Smooth muscle cell (in vitro differentiated cells): ENCODE measurements around the gene MEI4. TPM values are rescaled to one million over a fixed set of nuclear protein-coding genes. Genes with fewer than 3 reads are reported as not detected.

ENCODE experiments used
- DNase-seq: peaks from one replicate; lab custom pipeline; 2025; ENCODE audit not compliant: unreplicated experiment; lab: John Stamatoyannopoulos, UW
- H2AFZ ChIP-seq: fragments of 200-600 bp; sonication (generic); 2 replicates; pipeline ENCODE4 v1.6.0; 2016; ENCODE audit warnings: antibody characterized with exemption, low read depth, mild to moderate bottlenecking
- H3F3A ChIP-seq: fragments of 200-600 bp; sonication (generic); 2 replicates; pipeline ENCODE4 v1.6.0; 2017; ENCODE audit warnings: antibody characterized with exemption, low read depth
- H3K27ac ChIP-seq: fragments of 200-600 bp; sonication (generic); 2 replicates; pipeline ENCODE4 v1.5.1; 2016; ENCODE audit warnings: low read depth, mild to moderate bottlenecking
- H3K27me3 ChIP-seq: fragments of 200-600 bp; sonication (generic); 2 replicates; pipeline ENCODE4 v1.6.1; 2016; ENCODE audit warnings: low read depth, mild to moderate bottlenecking
- H3K36me3 ChIP-seq: fragments of 200-600 bp; sonication (generic); 2 replicates; pipeline ENCODE4 v1.5.1; 2016; ENCODE audit warnings: low read depth
- H3K4me1 ChIP-seq: fragments of 200-600 bp; sonication (generic); 2 replicates; pipeline ENCODE4 v1.5.1; 2016; ENCODE audit warnings: low read depth
- H3K4me2 ChIP-seq: fragments of 200-600 bp; sonication (generic); 2 replicates; pipeline ENCODE4 v1.6.0; 2016; ENCODE audit warnings: mild to moderate bottlenecking
- H3K4me3 ChIP-seq: fragments of 200-600 bp; sonication (generic); 2 replicates; pipeline ENCODE4 v1.5.1; 2016; ENCODE audit warnings: mild to moderate bottlenecking
- H3K79me2 ChIP-seq: fragments of 200-600 bp; sonication (generic); 2 replicates; pipeline ENCODE4 v1.6.0; 2016; ENCODE audit warnings: low read depth, mild to moderate bottlenecking
- H3K9ac ChIP-seq: fragments of 200-600 bp; sonication (generic); 2 replicates; pipeline ENCODE4 v1.6.0; 2016; ENCODE audit warnings: low read depth
- H3K9me3 ChIP-seq: fragments of 200-600 bp; sonication (generic); replicated peaks from 2 replicates; pipeline ENCODE4 v1.5.1; 2016; ENCODE audit warnings: low read depth
- H4K20me1 ChIP-seq: fragments of 200-600 bp; sonication (generic); 2 replicates; pipeline ENCODE4 v1.6.0; 2016; ENCODE audit warnings: low read depth
- WGBS: methylation state at CpG from one replicate; pipeline ENCODE4 v1.1.7; 2016; ENCODE audit warnings: low lambda C conversion rate; 5-methylcytosine and 5-hydroxymethylcytosine counted together
- polyA plus RNA-seq: library from polyadenylated mRNA; unstranded; fragments of >200 nt; fragmentation: Nextera tagmentation; extraction: Ambion mirVana; gene quantifications from 2 replicates; pipeline ENCODE4 v1.2.1, GENCODE V29; 2016
- total RNA-seq: library from RNA; depleted of rRNA; stranded (reverse); fragments of >200 nt; gene quantifications from 2 replicates; pipeline ENCODE4 v1.2.3, GENCODE V29; 2014
- TF ChIP-seq, protein P1 (sequence below): fragments of 200-600 bp; sonication (generic); IDR thresholded peaks from 2 replicates; pipeline ENCODE4 v1.5.1; 2017; ENCODE audit warnings: borderline replicate concordance, mild to moderate bottlenecking, antibody characterized with exemption; ENCODE audit not compliant: insufficient read depth, poor library complexity, severe bottlenecking

MEI4 gene
- total and polyA plus RNA-seq, 2 experiments from 2014 or later, result 0.27 TPM; not detected in 1

DNA sequence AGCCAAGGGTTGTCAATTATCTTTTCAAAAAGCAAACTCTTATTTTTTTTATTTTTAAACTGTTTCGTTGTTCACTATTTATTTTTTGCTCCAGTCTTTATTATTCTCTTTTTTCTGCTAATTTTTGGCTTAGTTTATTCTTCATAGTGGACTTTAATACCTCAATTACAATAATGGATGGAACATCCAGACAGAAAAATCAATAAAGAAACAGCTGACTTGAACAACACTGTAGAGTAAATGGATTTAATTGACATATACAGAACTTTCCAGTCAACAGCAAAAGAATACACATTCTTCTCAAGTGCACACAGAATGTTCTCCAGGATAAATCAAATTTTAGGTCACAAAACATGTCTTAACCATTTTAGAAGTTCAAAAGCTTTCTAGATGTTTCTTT, 111.5 kb downstream of the MEI4 start:
- H3K9ac ChIP-seq, result no peak overlapping the region
- TF ChIP-seq, protein P1, sequence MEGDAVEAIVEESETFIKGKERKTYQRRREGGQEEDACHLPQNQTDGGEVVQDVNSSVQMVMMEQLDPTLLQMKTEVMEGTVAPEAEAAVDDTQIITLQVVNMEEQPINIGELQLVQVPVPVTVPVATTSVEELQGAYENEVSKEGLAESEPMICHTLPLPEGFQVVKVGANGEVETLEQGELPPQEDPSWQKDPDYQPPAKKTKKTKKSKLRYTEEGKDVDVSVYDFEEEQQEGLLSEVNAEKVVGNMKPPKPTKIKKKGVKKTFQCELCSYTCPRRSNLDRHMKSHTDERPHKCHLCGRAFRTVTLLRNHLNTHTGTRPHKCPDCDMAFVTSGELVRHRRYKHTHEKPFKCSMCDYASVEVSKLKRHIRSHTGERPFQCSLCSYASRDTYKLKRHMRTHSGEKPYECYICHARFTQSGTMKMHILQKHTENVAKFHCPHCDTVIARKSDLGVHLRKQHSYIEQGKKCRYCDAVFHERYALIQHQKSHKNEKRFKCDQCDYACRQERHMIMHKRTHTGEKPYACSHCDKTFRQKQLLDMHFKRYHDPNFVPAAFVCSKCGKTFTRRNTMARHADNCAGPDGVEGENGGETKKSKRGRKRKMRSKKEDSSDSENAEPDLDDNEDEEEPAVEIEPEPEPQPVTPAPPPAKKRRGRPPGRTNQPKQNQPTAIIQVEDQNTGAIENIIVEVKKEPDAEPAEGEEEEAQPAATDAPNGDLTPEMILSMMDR, result no peak
- no peaks in the 10 kb centered on the region for H3K4me1 ChIP-seq
- WGBS, result 94% methylated on average over 1 of the region's 1 CpG
- H4K20me1 ChIP-seq, result no peaks in the 10 kb centered on the region
- H3F3A ChIP-seq, result no peaks in the 10 kb centered on the region
- no peaks in the 10 kb centered on the region for H3K36me3 ChIP-seq
- H3K79me2 ChIP-seq, result no peaks in the 10 kb centered on the region
- no peak overlapping the region for H2AFZ ChIP-seq
- no peaks in the 10 kb centered on the region for H3K9me3 ChIP-seq
- no peak overlapping the region for H3K4me2 ChIP-seq
- H3K27ac ChIP-seq, result no peak overlapping the region
- H3K27me3 ChIP-seq, result no peaks in the 10 kb centered on the region
- DNase-seq, result no peak
- H3K4me3 ChIP-seq, result no peak overlapping the region

DNA sequence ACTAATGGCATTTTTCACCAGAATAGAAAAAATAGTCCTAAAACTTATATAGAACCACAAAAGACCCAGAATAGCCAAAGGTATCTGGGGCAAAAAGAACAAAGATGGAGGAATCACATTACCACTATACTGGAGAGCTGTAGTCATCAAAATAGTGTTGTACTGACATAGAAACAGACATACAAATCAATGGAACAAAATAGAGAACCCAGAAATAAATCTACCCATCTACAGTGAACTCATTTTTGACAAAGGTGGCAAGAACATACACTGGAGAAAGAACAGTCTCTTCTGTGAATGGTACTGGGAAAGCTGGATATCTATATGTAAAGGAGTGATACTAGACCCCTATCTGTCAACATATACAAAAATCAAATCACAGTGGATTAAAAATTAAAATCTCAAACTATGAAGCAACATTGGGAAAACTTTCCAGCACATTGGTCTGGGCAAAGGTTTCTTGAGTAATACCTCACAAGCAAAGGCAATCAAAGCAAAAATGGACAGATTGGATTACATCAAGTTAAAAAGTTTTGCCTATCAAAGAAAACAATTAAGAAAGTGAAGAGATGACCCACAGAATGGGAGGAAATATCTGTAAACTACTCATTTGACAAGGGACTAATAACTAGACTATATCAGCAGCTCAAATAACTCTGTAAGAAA, 120.5 kb downstream of the MEI4 start:
- Histone ChIP-seq H3K36me3 (no peaks in the 10 kb centered on the region), H3K4me1 (peaks cover 6% of the 10 kb centered on the region), H3F3A (no peaks in the 10 kb centered on the region), H3K27ac (no peak overlapping the region), H3K9ac (no peak overlapping the region), H3K79me2 (no peaks in the 10 kb centered on the region), H3K4me2 (no peak overlapping the region), H3K9me3 (no peaks in the 10 kb centered on the region), H3K27me3 (no peaks in the 10 kb centered on the region), H3K4me3 (no peak overlapping the region), H4K20me1 (no peaks in the 10 kb centered on the region), H2AFZ (no peak overlapping the region)
- TF ChIP-seq, protein P1, result no peak
- DNase-seq, result no peak

DNA sequence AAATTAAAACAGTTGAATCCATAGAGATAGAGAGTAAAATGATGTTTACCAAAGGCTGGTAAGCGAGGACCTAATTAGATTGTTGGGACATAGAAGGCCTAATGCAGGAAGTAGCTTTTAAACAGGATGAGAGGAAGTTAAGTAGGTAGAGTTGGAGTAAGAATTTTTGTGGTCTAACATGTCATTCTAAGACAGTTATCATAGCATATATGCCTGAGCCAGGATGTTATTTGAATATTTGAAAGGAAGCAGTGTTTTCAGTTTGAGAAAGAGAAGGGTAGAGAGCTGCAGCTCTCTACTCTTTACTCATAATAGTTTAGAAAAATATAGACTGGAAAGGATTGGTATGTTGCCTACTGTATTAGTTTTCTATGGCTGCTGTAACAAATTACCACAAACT, 121.6 kb downstream of the MEI4 start:
- 87% methylated on average over 1 of the region's 1 CpG for WGBS
- H4K20me1 ChIP-seq, result no peaks in the 10 kb centered on the region

DNA sequence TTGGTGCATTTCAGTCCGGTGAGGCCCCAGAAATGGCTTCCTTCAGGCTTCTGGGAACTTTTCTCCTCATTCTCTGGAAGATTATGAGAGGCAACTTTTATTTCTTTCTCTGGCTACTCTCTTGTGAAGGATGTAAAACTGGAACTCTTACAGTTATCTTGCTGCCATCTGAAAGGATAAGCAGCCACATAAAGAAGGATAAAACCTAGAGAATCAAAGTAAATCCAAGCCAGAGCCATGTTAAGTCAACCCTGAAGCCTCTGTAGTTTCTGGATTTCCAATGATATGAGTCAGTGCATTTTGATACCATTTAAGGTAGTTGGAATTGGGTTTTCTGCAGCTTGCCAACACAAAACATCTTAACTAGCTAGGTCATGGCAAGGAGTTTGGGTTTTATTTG, 123.6 kb downstream of the MEI4 start:
- H3K9me3 ChIP-seq, result no peaks in the 10 kb centered on the region
- peak overlapping the region; percentile 15 for H3K4me2 ChIP-seq
- no peaks in the 10 kb centered on the region for H3K27me3 ChIP-seq
- no peak overlapping the region for H3K4me3 ChIP-seq
- no peaks in the 10 kb centered on the region for H3K79me2 ChIP-seq
- H3K9ac ChIP-seq, result no peak overlapping the region
- H3K27ac ChIP-seq, result no peak overlapping the region
- WGBS, result 65% methylated on average over 1 of the region's 1 CpG
- no peaks in the 10 kb centered on the region for H3F3A ChIP-seq
- DNase-seq, result no peak
- H3K4me1 ChIP-seq, result peaks cover 6% of the 10 kb centered on the region
- H4K20me1 ChIP-seq, result no peaks in the 10 kb centered on the region
- TF ChIP-seq, protein P1, result no peak
- no peaks in the 10 kb centered on the region for H3K36me3 ChIP-seq
- no peak overlapping the region for H2AFZ ChIP-seq

More for the DNA sequence above, 121.6 kb downstream of the MEI4 start:
- Histone ChIP-seq H3K27me3 (no peaks in the 10 kb centered on the region), H3K4me1 (peaks cover 6% of the 10 kb centered on the region), H3K9me3 (no peaks in the 10 kb centered on the region), H3K9ac (no peak overlapping the region), H3F3A (no peaks in the 10 kb centered on the region), H3K4me2 (no peak overlapping the region), H3K36me3 (no peaks in the 10 kb centered on the region), H3K27ac (no peak overlapping the region), H3K4me3 (no peak overlapping the region), H3K79me2 (no peaks in the 10 kb centered on the region), H2AFZ (no peak overlapping the region)
- no peak for DNase-seq
- TF ChIP-seq, protein P1, result no peak
